Ascending aorta (tissue), 2 donors: Measurements from ENCODE around the gene CLCN5. TPM values are rescaled to one million over a fixed set of nuclear protein-coding genes. Genes with fewer than 3 reads are reported as not detected.
A peak's percentile ranks its signal among the peaks of the same experiment; 100 is the strongest.

Experiments used
- DNase-seq, 2 donors: peaks; one replicate each; pipeline ENCODE4 v3.0.0-alpha.2; 2019; ENCODE audit warnings: low spot score in 2 of 2
- H3K27ac ChIP-seq, 2 donors: fragments of 200-600 bp; sonication (generic); one replicate each; pipeline ENCODE4 v1.5.1; 2016 to 2017; ENCODE audit warnings: mild to moderate bottlenecking in 1 of 2
- H3K27me3 ChIP-seq: fragments of 200-600 bp; sonication (generic); one replicate; pipeline ENCODE4 v1.5.1; 2017
- H3K36me3 ChIP-seq, 2 donors: fragments of 200-600 bp; sonication (generic); one replicate each; pipeline ENCODE4 v1.5.1; 2016
- H3K4me1 ChIP-seq, 2 donors: fragments of 200-600 bp; sonication (generic); one replicate each; pipeline ENCODE4 v1.5.1; 2016 to 2017; ENCODE audit warnings: mild to moderate bottlenecking in 1 of 2
- H3K4me3 ChIP-seq, 2 donors: fragments of 200-600 bp; sonication (generic); one replicate each; pipeline ENCODE4 v1.5.1; 2016 to 2017; ENCODE audit warnings: mild to moderate bottlenecking in 1 of 2
- H3K9me3 ChIP-seq, 2 donors: fragments of 200-600 bp; sonication (generic); one replicate each; pipeline ENCODE4 v1.5.1; 2016
- intact Hi-C: fragments of 100-400 bp; cut with DNase I; formaldehyde crosslinking; loops from one replicate; pipeline ENCODE4 v1.15.1; 2023
- total RNA-seq: library from RNA; depleted of rRNA; stranded (reverse); fragments of >200 nt; gene quantifications from one replicate; pipeline ENCODE4 v1.1.0, GENCODE V29; 2016
- TF ChIP-seq, protein P1 (sequence below), 3 experiments: fragments of 200-600 bp in 2 of 3; fragments of 450-650 bp in 1 of 3; sonication (generic) in 2 of 3; IDR thresholded peaks; one replicate each; pipeline ENCODE4 v1.5.1; 2016 to 2019; ENCODE audit warnings: antibody characterized with exemption in 3 of 3, mild to moderate bottlenecking in 1 of 3, moderate library complexity in 1 of 3

The CLCN5 gene
- total RNA-seq, 1 donor from 2014 or later, result 2.0 TPM

DNA sequence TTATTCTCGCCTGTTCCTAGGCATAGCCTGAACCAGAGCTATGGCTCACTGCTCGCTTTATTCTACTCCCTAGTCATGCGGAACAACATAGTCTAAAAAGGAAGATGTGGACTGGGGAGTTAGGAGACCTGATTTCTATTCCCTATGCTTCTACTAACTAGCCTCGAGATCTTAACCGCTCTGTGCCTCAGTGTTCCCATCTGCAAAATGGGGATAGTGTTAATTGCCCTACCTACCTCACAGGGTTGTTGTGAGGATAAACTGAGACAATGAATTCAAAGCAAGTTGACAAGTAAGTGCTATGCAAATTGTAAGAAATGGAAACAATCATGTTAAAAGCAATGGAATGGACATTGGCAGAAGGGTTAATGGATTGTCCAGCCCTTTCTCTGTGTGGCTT is 176.4 kb downstream of the CLCN5 start:
- Histone ChIP-seq H3K4me1 (no peaks in the 10 kb centered on the region), H3K27me3 (no peaks in the 10 kb centered on the region), H3K4me3 (no peak overlapping the region), H3K36me3 (no peaks in the 10 kb centered on the region), H3K27ac (no peak overlapping the region), H3K9me3 (no peaks in the 10 kb centered on the region)
- intact Hi-C loops, result no loop called here
- DNase-seq, result no peak
- TF ChIP-seq, protein P1, sequence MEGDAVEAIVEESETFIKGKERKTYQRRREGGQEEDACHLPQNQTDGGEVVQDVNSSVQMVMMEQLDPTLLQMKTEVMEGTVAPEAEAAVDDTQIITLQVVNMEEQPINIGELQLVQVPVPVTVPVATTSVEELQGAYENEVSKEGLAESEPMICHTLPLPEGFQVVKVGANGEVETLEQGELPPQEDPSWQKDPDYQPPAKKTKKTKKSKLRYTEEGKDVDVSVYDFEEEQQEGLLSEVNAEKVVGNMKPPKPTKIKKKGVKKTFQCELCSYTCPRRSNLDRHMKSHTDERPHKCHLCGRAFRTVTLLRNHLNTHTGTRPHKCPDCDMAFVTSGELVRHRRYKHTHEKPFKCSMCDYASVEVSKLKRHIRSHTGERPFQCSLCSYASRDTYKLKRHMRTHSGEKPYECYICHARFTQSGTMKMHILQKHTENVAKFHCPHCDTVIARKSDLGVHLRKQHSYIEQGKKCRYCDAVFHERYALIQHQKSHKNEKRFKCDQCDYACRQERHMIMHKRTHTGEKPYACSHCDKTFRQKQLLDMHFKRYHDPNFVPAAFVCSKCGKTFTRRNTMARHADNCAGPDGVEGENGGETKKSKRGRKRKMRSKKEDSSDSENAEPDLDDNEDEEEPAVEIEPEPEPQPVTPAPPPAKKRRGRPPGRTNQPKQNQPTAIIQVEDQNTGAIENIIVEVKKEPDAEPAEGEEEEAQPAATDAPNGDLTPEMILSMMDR (IDR thresholded peaks at IDR 0.05), result no peak

DNA sequence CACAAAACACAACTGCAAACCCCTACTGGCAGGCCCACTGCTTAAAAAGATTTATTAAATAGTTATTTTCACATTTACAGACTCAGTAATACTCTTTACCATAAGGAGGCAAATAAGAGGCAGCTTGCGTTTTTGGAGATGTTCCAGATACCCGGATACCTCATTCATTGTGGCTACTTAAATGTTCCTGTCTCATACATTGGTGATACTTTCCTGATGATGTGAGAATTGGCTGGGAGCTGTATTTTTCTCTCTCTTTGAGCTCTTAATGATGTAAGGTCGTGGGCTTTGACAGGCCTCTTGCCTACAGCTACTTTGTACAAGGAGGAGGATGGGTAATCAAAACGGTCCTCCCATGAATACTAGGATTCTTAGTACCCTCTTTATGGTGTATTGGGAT is 176.9 kb downstream of the CLCN5 start:
- intact Hi-C loops, result no loop called here
- Histone ChIP-seq H3K27ac (no peak overlapping the region), H3K4me3 (no peak overlapping the region), H3K4me1 (no peaks in the 10 kb centered on the region), H3K36me3 (no peaks in the 10 kb centered on the region), H3K9me3 (no peaks in the 10 kb centered on the region), H3K27me3 (no peaks in the 10 kb centered on the region)
- DNase-seq, result no peak
- TF ChIP-seq, protein P1 (IDR thresholded peaks at IDR 0.05), result no peak

DNA sequence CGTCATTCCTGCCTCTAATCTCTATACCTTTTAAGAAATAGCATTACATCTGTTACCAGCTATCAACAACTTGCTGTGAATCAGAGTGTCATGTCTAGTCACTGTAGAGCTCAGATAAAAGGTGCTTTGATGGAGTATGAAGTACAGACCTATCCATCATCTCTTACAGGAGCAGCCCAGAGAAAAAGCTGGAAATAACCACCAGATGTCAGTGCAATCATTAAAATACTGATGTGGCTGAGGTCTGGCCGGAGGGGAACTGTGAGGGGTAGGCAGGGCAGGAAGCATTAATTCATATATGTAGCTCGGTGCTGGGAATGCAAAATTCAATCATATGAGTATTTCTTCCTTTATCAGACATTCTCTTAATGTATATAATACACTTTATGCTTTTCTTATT is 177.8 kb downstream of the CLCN5 start:
- H3K27me3 ChIP-seq, result no peaks in the 10 kb centered on the region
- intact Hi-C loops, result no loop called here

DNA sequence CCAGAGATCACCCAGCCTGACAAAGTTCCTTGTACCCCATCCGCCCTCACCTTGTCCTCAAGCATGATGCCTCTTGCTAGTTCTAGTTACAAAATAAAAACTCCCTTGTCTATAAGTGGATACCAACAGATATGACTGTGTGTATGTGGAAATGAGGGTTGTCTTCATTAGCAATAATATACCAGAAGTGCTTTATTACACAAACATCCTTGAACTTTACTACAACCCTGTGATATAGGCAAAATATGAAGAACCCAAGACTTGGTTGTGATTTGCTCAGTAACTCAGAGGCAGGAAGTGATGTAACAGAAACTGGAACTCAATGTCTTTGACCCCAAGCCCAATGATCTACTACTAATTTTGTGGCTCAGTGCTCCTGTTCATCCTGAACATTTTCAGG is 180.8 kb downstream of the CLCN5 start:
- intact Hi-C loops, result no loop called here
- TF ChIP-seq, protein P1 (IDR thresholded peaks at IDR 0.05), result no peak
- Histone ChIP-seq H3K27me3 (no peaks in the 10 kb centered on the region), H3K36me3 (no peaks in the 10 kb centered on the region), H3K9me3 (no peaks in the 10 kb centered on the region), H3K4me1 (no peaks in the 10 kb centered on the region), H3K27ac (no peak overlapping the region), H3K4me3 (no peak overlapping the region)
- no peak for DNase-seq

More for the DNA sequence above, 177.8 kb downstream of the CLCN5 start:
- H3K4me3 ChIP-seq, result no peak overlapping the region
- H3K27ac ChIP-seq, result no peak overlapping the region
- TF ChIP-seq, protein P1 (IDR thresholded peaks at IDR 0.05), result peak in 1 of 3 experiments; percentile 28
- H3K36me3 ChIP-seq, result no peaks in the 10 kb centered on the region
- no peak for DNase-seq
- no peaks in the 10 kb centered on the region for H3K9me3 ChIP-seq
- H3K4me1 ChIP-seq, result no peaks in the 10 kb centered on the region

DNA sequence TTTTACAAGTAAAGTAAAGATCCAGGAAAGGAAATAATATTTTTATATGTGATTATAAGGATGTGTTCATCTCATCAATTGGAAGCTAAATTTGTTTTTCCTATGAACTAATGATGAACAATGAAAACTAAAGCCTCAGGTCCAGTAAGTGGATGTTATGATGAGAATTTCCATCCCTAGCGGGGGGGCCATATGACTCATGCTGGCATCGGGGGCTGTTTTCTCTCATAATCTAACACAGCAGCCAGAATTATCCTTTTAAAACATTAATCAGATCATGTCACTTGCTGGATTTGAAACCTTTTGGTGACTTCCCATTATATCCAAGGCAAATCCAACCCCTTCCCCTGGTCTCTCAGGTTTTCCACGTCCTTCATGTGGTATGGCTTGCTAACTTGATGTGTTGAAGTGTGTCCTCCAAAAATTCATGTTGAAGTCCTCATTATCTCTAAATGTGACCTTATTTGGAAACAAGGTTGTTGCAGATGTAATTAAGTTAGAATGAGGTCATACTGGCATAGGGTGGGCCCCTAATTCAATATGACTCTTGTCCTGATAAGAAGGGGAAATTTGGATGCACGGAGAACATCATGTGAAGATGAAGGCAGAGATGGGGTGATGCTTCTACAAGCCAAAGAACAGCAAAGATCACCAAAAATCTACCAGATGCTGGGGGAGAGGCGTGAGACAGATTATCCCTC is 181.6 kb downstream of the CLCN5 start:
- H3K27me3 ChIP-seq, result no peaks in the 10 kb centered on the region
- intact Hi-C loops, result no loop called here
- TF ChIP-seq, protein P1 (IDR thresholded peaks at IDR 0.05), result no peak
- H3K27ac ChIP-seq, result no peak overlapping the region
- no peak overlapping the region for H3K4me3 ChIP-seq
- H3K36me3 ChIP-seq, result no peaks in the 10 kb centered on the region
- no peaks in the 10 kb centered on the region for H3K4me1 ChIP-seq
- H3K9me3 ChIP-seq, result no peaks in the 10 kb centered on the region
- no peak for DNase-seq
